Osteocyte (in vitro differentiated cells): Measurements from ENCODE around the gene VASH2. TPM values are rescaled to one million over a fixed set of nuclear protein-coding genes. Genes with fewer than 3 reads are reported as not detected.

Experiments
- DNase-seq: peaks from one replicate; pipeline ENCODE4 v3.0.0; 2021; ENCODE audit warnings: mixed read lengths; ENCODE audit not compliant: unreplicated experiment; ENCODE audit errors: extremely low spot score
- H3K27ac Mint-ChIP-seq: one replicate; pipeline ENCODE4 v1.8.0; 2021; ENCODE audit warnings: mild to moderate bottlenecking, mixed read lengths; ENCODE audit not compliant: unreplicated experiment
- H3K27me3 Mint-ChIP-seq: one replicate; pipeline ENCODE4 v1.8.0; 2021; ENCODE audit warnings: mixed read lengths; ENCODE audit not compliant: unreplicated experiment
- H3K36me3 Mint-ChIP-seq: one replicate; pipeline ENCODE4 v1.8.0; 2021; ENCODE audit warnings: mixed read lengths; ENCODE audit not compliant: unreplicated experiment
- H3K4me1 Mint-ChIP-seq: one replicate; pipeline ENCODE4 v1.8.0; 2021; ENCODE audit warnings: mixed read lengths; ENCODE audit not compliant: unreplicated experiment
- H3K4me3 Mint-ChIP-seq: one replicate; pipeline ENCODE4 v1.8.0; 2021; ENCODE audit warnings: mild to moderate bottlenecking, moderate library complexity, mixed read lengths; ENCODE audit not compliant: unreplicated experiment
- H3K9me3 Mint-ChIP-seq: one replicate; pipeline ENCODE4 v1.8.0; 2021; ENCODE audit warnings: mixed read lengths; ENCODE audit not compliant: unreplicated experiment
- CTCF ChIP-seq: fragments of 200-600 bp; sonication (generic); IDR thresholded peaks from 2 replicates; pipeline ENCODE4 v1.5.0; 2021; ENCODE audit warnings: antibody characterized with exemption, mild to moderate bottlenecking, moderate library complexity
- total RNA-seq: library from RNA; stranded (reverse); gene quantifications from 2 replicates; pipeline ENCODE4 v1.2.1, GENCODE V29; 2021

The VASH2 gene
- total RNA-seq, 1 donor from 2014 or later = 3.3 TPM

GRCh38 chr1:212952641-212952976, 2.3 kb downstream of the VASH2 start:
- no peak for DNase-seq
- peaks cover 1% of the 10 kb centered on the region for H3K36me3 Mint-ChIP-seq
- peaks cover 13% of the 10 kb centered on the region for H3K4me1 Mint-ChIP-seq
- no peaks in the 10 kb centered on the region for H3K9me3 Mint-ChIP-seq
- peaks cover 14% of the 10 kb centered on the region for H3K27me3 Mint-ChIP-seq
- no peak for TF ChIP-seq CTCF
- no peak overlapping the region for H3K27ac Mint-ChIP-seq
- no peak overlapping the region for H3K4me3 Mint-ChIP-seq

GRCh38 chr1:212953321-212953720, 3.0 kb downstream of the VASH2 start:
- Mint-ChIP-seq H3K4me1 (peaks cover 13% of the 10 kb centered on the region), H3K27ac (no peak overlapping the region), H3K4me3 (no peak overlapping the region), H3K9me3 (no peaks in the 10 kb centered on the region), H3K36me3 (peaks cover 1% of the 10 kb centered on the region), H3K27me3 (peaks cover 14% of the 10 kb centered on the region)
- no peak for DNase-seq
- TF ChIP-seq CTCF = no peak

- peaks cover 14% of the 10 kb centered on the region for H3K27me3 Mint-ChIP-seq
- peaks cover 13% of the 10 kb centered on the region for H3K4me1 Mint-ChIP-seq
- no peak overlapping the region for H3K27ac Mint-ChIP-seq
- H3K36me3 Mint-ChIP-seq = peaks cover 1% of the 10 kb centered on the region
- no peak for TF ChIP-seq CTCF
- no peak overlapping the region for H3K4me3 Mint-ChIP-seq
- no peak for DNase-seq
- no peaks in the 10 kb centered on the region for H3K9me3 Mint-ChIP-seq
Observed at GRCh38 chr1:212954514-212954913, 4.2 kb downstream of the VASH2 start.

GRCh38 chr1:212955098-212955497, 4.8 kb downstream of the VASH2 start:
- H3K9me3 Mint-ChIP-seq = no peaks in the 10 kb centered on the region
- H3K27ac Mint-ChIP-seq = no peak overlapping the region
- peaks cover 13% of the 10 kb centered on the region for H3K27me3 Mint-ChIP-seq
- peaks cover 9% of the 10 kb centered on the region for H3K4me1 Mint-ChIP-seq
- peaks cover 1% of the 10 kb centered on the region for H3K36me3 Mint-ChIP-seq
- H3K4me3 Mint-ChIP-seq = no peak overlapping the region
- TF ChIP-seq CTCF = no peak
- no peak for DNase-seq

- DNase-seq = no peak
- Mint-ChIP-seq H3K27ac (no peak overlapping the region), H3K36me3 (peaks cover 3% of the 10 kb centered on the region), H3K9me3 (no peaks in the 10 kb centered on the region), H3K4me1 (peaks cover 7% of the 10 kb centered on the region), H3K4me3 (no peak overlapping the region), H3K27me3 (peaks cover 12% of the 10 kb centered on the region)
- no peak for TF ChIP-seq CTCF
Observed at GRCh38 chr1:212955961-212956620, 5.8 kb downstream of the VASH2 start.
